ENCODE measurements around the gene VAPB.

VAPB gene

GRCh38 chr20:58483051-58483450, 94.0 kb downstream of the VAPB start:
- TF ChIP-seq, protein P1, sequence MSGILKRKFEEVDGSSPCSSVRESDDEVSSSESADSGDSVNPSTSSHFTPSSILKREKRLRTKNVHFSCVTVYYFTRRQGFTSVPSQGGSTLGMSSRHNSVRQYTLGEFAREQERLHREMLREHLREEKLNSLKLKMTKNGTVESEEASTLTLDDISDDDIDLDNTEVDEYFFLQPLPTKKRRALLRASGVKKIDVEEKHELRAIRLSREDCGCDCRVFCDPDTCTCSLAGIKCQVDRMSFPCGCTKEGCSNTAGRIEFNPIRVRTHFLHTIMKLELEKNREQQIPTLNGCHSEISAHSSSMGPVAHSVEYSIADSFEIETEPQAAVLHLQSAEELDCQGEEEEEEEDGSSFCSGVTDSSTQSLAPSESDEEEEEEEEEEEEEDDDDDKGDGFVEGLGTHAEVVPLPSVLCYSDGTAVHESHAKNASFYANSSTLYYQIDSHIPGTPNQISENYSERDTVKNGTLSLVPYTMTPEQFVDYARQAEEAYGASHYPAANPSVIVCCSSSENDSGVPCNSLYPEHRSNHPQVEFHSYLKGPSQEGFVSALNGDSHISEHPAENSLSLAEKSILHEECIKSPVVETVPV (CRISPR knock-in tag; IDR thresholded peaks at IDR 0.05) = no peak
- TF ChIP-seq GLIS3 (CRISPR knock-in tag; IDR thresholded peaks at IDR 0.05) = no peak
- TF ChIP-seq SNAI2 (CRISPR knock-in tag; IDR thresholded peaks at IDR 0.05) = no peak
- TF ChIP-seq, protein P2, sequence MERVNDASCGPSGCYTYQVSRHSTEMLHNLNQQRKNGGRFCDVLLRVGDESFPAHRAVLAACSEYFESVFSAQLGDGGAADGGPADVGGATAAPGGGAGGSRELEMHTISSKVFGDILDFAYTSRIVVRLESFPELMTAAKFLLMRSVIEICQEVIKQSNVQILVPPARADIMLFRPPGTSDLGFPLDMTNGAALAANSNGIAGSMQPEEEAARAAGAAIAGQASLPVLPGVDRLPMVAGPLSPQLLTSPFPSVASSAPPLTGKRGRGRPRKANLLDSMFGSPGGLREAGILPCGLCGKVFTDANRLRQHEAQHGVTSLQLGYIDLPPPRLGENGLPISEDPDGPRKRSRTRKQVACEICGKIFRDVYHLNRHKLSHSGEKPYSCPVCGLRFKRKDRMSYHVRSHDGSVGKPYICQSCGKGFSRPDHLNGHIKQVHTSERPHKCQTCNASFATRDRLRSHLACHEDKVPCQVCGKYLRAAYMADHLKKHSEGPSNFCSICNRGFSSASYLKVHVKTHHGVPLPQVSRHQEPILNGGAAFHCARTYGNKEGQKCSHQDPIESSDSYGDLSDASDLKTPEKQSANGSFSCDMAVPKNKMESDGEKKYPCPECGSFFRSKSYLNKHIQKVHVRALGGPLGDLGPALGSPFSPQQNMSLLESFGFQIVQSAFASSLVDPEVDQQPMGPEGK (CRISPR knock-in tag; IDR thresholded peaks at IDR 0.05; ENCODE audit: borderline replicate concordance) = no peak
- no peak for TF ChIP-seq TCF4 (CRISPR knock-in tag; IDR thresholded peaks at IDR 0.05; ENCODE audit: borderline replicate concordance)
- no peak for TF ChIP-seq BACH2 (CRISPR knock-in tag; IDR thresholded peaks at IDR 0.05; ENCODE audit: borderline replicate concordance)
- no peak for TF ChIP-seq ZNF70 (CRISPR knock-in tag; IDR thresholded peaks at IDR 0.05)
- TF ChIP-seq RARB (CRISPR knock-in tag; IDR thresholded peaks at IDR 0.05) = no peak
- TF ChIP-seq ZNF8 (CRISPR knock-in tag; IDR thresholded peaks at IDR 0.05) = no peak
- no peak for TF ChIP-seq ESRRG (CRISPR knock-in tag; IDR thresholded peaks at IDR 0.05)
- no peak for TF ChIP-seq ZNF565 (CRISPR knock-in tag; conservative IDR thresholded peaks at IDR 0.05; ENCODE audit: low read depth)
- TF ChIP-seq ZFP3 (CRISPR knock-in tag; IDR thresholded peaks at IDR 0.05) = no peak
- TF ChIP-seq, protein P3, sequence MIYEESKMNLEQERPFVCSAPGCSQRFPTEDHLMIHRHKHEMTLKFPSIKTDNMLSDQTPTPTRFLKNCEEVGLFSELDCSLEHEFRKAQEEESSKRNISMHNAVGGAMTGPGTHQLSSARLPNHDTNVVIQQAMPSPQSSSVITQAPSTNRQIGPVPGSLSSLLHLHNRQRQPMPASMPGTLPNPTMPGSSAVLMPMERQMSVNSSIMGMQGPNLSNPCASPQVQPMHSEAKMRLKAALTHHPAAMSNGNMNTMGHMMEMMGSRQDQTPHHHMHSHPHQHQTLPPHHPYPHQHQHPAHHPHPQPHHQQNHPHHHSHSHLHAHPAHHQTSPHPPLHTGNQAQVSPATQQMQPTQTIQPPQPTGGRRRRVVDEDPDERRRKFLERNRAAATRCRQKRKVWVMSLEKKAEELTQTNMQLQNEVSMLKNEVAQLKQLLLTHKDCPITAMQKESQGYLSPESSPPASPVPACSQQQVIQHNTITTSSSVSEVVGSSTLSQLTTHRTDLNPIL (CRISPR knock-in tag; IDR thresholded peaks at IDR 0.05; ENCODE audit: low read depth) = no peak
- TF ChIP-seq PPARA (CRISPR knock-in tag; IDR thresholded peaks at IDR 0.05; ENCODE audit: borderline replicate concordance) = no peak
- no peak for TF ChIP-seq ISL1 (CRISPR knock-in tag; IDR thresholded peaks at IDR 0.05)
- no peak for TF ChIP-seq ZC3H10 (CRISPR knock-in tag; IDR thresholded peaks at IDR 0.05)
- TF ChIP-seq TOX (CRISPR knock-in tag; IDR thresholded peaks at IDR 0.05; ENCODE audit: borderline replicate concordance) = no peak
- no peak for TF ChIP-seq TSHZ2 (CRISPR knock-in tag; IDR thresholded peaks at IDR 0.05)
- no peak for TF ChIP-seq CSDC2 (CRISPR knock-in tag; IDR thresholded peaks at IDR 0.05)
- no peak for ATAC-seq

- ATAC-seq = no peak
- TF ChIP-seq TCF4 (CRISPR knock-in tag; IDR thresholded peaks at IDR 0.05; ENCODE audit: borderline replicate concordance) (no peak), ZFP3 (CRISPR knock-in tag; IDR thresholded peaks at IDR 0.05) (no peak), RARB (CRISPR knock-in tag; IDR thresholded peaks at IDR 0.05) (no peak), ZNF565 (CRISPR knock-in tag; conservative IDR thresholded peaks at IDR 0.05; ENCODE audit: low read depth) (no peak), TOX (CRISPR knock-in tag; IDR thresholded peaks at IDR 0.05; ENCODE audit: borderline replicate concordance) (no peak), ISL1 (CRISPR knock-in tag; IDR thresholded peaks at IDR 0.05) (no peak), ZFP30 (CRISPR knock-in tag; IDR thresholded peaks at IDR 0.05) (no peak), SNAI2 (CRISPR knock-in tag; IDR thresholded peaks at IDR 0.05) (no peak), CSDC2 (CRISPR knock-in tag; IDR thresholded peaks at IDR 0.05) (no peak), BACH2 (CRISPR knock-in tag; IDR thresholded peaks at IDR 0.05; ENCODE audit: borderline replicate concordance) (no peak), GLIS3 (CRISPR knock-in tag; IDR thresholded peaks at IDR 0.05) (no peak), ESRRG (CRISPR knock-in tag; IDR thresholded peaks at IDR 0.05) (no peak), TSHZ2 (CRISPR knock-in tag; IDR thresholded peaks at IDR 0.05) (no peak), ARNTL (CRISPR knock-in tag; IDR thresholded peaks at IDR 0.05; ENCODE audit: borderline replicate concordance, low read depth) (no peak)
- TF ChIP-seq, protein P3 (CRISPR knock-in tag; IDR thresholded peaks at IDR 0.05; ENCODE audit: low read depth) = no peak
- TF ChIP-seq, protein P2 (CRISPR knock-in tag; IDR thresholded peaks at IDR 0.05; ENCODE audit: borderline replicate concordance) = no peak
- TF ChIP-seq, protein P1 (CRISPR knock-in tag; IDR thresholded peaks at IDR 0.05) = no peak
Observed at GRCh38 chr20:58483470-58483869, 94.4 kb downstream of the VAPB start.
